NCI-H2029 (cell line): ENCODE measurements around the gene WDR6.
A peak's percentile ranks its signal among the peaks of the same experiment; 100 is the strongest.

Experiments
- DNase-seq: peaks from one replicate; lab custom pipeline; 2025; lab: John Stamatoyannopoulos, UW

The WDR6 gene

DNA sequence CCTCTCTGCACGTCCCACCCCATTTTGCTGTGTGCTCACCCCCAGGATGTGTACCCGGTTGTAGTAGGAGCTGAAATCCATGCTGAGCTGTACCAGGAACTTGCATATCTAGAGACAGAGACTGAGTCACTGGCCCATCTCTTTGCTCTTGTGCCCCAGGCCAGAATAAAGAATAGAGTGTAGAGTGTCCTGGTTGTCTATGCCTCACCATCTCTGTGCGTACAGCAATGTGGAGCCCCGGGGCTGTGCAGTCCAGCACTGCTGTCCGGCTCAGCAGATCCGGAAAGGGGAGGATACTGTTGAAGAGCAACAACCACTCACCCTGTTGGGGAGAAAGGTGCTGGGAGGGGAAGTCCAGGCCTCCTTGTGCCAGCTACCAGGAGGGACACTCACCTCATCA, 8.6 kb downstream of the WDR6 start:
- no peak for DNase-seq

DNA sequence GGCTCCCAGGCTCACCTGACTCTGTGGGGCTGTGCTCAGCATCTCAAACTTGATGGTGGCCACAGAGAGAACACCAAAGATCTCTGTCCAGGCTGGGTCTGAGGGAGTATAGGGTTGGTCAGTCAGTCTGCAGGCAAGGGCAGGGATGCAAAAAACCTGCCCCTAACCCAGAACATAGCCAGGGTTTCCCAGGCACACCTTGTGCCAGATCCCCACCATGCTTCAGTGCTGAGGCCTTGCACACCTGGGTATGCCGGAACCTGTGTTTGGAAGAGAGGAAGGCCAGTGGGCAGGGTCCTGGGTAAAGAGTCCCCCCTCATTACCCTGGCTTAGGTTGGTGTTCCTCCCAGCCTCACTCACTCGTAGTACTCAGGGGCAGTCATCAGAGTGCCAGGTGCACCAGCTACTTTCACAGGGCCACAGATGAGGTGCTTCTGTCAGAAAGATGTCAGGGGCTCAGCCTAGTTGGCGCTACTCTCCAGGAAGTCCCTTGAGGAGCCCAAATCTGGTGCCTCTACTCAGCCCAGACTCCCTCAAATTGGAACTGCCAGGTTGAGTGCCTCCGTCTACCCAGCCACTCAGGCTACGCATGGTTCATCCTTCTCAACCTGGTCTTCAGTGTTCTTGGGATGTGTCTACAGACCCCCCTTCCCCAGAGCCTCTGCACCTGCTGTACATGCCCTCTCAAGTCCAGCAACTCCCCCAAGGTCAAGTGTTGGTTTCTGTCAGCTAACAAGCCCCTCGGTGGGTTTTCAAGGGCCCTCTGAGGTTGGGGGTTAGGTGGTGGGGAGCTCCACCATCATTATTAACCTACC, 9.4 kb downstream of the WDR6 start:
- no peak for DNase-seq

DNA sequence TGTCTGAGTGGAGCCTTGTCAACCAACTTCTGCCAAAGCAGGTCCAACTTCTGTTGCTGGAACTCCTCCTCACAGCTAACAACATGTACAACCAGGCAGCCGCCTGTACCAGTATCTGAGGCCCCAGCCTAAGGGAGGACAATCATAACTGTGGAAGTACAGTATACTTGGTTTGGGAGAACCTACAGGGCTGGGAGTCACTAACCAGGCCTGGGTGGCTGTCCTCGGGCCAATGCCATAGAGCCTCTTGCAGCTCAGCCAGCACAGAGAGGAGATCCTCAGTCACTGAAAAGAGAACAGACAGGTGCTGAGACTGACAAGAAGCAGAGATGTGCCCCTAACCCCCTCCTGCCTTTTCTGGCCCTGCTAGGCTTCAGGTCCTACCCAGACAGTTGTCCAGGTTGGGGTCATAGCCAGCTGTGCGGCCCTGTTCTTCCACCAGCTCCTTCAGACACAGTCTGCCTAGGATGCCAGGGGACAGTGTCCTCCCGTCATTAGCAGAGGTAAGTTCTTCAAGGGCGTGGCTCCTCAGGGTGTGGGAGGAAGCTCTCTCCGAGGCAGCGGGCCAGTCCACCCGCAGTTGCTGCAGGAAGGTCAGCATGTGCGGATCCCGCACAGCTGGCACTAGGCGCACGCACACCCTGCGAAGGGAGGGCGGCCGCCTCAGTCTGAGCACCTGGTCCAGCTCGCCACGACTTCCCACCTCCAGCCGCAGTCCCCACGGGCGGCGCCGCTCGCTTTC, 10.2 kb downstream of the WDR6 start:
- no peak for DNase-seq

DNA sequence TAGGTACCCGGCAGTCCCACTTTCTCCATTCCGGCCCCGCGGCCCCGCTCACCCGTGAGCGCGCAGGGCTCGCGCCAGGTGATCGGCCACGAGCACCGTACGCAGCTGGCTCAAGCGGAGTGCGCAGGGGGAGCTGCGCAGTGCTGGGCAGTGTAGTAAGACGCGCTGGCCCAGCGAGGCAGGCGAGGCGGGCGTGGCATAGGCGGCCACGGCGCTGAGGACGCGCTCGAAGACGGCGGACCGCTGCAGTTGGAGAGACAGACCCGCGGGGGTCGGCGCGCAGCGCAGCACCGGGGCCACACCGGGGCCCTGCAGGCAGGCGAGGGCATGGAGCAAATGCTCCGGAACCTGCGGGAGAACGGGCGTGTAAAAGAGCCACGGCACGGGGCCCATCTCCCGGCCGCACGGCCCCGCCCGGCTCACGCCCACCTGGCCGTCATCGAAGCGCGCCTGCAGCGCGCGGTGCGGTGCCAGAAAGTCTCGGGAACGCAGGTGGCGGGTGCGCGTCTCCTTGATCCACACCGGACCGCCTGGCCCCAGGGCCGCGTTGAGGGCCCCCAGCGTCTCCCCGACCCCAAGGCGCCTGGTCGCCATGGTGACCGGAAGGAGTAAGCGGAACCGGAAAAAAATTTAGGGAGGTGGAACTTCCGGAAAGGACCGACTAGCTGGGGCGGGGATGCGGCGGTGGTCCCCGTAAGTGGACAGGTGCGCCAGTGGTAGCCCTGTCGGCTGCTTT, 10.9 kb downstream of the WDR6 start, which contains the start of gene DALRD3:
Gene DALRD3, minus strand, starts transcription at position 610 of the 736 bp plus-strand sequence. Its CDS starts 16 bp downstream, at position 594.
- peak; percentile 50 for DNase-seq

DNA sequence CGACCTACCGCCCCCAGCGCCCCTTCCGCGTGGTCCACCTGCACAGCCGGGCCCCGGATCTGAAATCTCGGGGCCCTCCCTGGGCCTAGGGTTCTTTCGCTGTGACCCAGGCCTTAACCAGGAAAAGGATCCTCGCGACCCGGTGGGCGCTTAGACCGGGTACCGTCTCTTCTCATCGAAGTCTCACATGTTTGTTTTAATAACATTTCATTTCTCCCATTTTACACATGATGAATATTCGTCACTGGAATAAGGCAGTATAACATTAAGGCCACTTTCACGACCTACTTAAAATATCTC, 11.5 kb downstream of the WDR6 start:
- DNase-seq, result no peak

DNA sequence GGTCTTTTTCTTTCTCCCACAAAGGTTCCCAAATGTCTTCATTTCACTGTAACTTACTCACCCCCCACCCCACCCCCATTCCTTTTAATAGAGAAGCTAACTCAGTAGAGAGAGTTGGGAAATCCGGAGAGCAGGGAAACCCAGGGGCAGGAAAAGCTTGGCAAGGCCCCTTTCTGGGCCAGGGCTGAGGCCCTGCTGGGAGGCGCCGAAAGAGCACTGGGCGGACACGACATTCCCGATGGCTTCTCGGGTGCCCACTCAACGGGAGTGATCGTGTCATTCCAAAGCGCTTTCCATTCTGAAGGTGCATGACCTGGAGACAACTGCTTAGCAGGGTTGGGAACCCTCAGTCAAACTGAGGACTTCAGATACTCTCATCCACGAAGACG, 12.7 kb downstream of the WDR6 start:
- no peak for DNase-seq

DNA sequence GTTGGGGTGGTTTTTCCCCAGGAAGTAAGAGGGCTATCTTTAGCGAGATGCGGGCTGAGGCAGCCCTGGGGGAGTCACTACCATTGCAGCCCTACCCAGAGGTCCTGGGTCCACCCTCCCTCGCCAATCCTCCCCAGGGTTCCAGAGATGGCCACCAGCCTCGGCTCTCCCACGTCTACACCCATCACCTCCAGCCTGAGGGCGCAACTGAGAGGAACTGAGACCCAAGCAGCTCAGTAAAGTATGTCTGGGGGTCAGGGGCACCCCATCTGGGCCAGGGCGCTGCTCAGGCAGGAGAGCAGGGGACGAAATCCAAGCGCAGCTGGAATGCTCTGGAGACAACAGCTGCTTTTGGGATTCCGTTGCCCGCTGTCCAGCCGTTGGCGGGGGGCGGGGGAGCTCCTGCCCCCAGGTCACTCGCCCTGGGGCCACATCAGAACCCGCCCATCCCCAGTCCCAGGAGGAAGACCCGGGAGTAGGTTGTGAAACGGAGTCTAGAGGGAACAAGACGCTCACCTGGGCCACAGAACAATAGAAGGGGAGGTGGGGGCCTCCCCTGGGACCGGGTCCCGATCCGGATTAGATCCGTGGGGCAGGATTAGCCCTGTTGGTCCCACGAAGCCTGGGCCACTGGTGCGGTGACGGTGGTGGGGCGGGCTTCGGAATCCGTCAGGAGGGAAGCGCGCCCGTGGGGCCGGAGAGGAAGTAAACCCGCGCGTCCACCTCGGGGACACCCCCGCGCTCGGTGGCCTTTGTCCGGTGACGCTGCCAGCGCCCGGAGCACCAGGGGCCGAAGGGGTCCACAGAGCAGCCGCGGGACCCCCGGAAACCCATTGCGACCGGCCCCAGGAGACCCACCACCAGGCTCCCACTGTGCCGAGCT, 13.4 kb downstream of the WDR6 start:
- DNase-seq, result no peak

DNA sequence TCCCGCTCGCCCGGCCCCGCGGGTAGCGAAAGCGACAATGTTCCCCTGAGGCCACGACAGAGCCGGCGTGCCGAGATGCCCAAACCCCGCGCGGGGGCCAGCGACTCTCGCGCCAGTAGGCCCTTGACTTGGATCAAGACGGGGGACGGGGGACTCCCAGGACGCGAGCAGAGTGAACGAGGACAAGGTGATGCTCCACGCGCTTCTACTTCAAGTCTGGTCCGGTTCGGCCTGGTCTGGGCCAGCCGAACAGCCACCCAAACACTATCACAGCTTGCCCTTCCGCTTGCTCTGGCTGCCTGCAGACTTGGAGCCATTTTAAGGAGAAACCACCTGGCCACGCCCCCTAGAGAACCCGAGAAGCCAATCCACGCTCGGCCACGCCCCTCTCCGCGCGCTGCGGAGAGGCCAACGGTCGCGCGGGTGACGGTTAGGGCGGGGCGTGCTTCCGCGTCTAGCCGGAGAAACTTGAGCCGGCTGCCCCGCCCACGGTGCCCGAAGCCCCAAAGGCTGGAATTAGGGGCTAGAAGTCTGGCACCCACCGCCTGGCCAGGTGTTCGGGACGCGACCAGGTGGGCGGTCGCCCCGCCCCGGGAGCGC, 14.1 kb downstream of the WDR6 start:
- peak; percentile 98 for DNase-seq

DNA sequence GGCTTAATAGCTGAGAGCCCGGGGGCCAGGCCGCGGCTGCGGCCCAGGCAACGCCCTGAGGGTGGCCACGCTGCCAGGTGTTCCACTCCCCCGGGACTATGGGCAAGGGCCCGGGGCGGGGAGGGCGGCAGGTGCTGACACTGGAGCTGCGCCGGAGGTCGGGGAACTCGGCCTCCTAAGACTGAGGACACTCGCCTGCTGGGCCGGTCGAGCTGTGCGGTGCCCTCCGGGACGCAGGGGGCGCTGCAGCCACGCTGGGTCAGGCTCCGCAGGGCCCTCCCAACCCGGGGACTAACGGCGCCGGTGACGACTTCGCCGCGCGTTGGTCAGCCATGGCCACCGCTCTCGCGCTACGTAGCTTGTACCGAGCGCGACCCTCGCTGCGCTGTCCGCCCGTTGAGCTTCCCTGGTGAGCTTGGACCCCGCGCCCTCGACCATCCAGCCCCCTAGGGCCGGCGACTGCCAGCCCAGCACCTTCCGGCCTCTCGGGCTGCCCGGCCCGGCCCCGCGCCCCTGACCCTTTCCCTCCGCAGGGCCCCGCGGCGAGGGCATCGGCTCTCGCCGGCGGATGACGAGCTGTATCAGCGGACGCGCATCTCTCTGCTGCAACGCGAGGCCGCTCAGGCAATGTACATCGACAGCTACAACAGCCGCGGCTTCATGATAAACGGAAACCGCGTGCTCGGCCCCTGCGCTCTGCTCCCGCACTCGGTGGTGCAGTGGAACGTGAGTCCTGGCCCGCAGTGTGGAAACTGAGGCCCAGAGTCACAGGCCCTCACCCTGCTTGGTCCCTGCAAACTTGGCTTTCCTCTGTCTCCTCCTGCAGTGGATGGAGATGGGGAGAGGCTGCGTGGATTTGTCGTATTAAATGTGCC, 14.9 kb downstream of the WDR6 start, which contains the start of gene NDUFAF3:
Gene NDUFAF3, plus strand, starts transcription at position 309 of the 875 bp plus-strand sequence. Its CDS starts 24 bp downstream, at position 333.
- DNase-seq, result peak; percentile 90

DNA sequence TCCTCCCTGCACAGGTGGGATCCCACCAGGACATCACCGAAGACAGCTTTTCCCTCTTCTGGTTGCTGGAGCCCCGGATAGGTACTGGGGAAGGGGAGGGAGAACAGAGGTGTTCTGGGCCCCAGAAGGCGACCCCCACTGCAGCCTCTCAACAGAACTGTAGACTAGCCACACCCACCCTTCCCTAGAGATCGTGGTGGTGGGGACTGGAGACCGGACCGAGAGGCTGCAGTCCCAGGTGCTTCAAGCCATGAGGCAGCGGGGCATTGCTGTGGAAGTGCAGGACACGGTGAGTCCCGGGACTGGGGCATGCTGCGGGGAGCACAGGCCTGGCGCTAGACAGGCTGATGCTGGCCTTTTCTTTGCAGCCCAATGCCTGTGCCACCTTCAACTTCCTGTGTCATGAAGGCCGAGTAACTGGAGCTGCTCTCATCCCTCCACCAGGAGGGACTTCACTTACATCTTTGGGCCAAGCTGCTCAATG, 15.5 kb downstream of the WDR6 start:
- DNase-seq, result no peak

DNA sequence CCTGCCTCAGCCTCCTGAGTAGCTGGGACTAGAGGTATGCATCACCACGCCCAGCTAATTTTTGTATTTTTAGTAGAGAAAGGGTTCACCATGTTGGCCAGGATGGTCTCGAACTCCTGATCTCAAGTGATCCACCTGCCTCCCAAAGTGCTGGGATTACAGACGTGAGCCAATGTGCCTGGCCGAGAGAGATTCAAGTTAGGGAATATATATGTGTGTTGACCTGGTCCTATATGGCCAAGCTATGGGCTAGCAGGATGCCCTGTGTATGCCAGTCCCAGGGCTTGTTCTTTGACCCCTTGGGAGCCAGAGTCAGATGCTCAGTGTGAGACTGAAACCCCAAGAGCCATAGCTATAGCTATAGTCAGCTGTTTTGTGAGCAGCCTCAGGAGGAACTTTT, 16.6 kb downstream of the WDR6 start:
- DNase-seq, result no peak

DNA sequence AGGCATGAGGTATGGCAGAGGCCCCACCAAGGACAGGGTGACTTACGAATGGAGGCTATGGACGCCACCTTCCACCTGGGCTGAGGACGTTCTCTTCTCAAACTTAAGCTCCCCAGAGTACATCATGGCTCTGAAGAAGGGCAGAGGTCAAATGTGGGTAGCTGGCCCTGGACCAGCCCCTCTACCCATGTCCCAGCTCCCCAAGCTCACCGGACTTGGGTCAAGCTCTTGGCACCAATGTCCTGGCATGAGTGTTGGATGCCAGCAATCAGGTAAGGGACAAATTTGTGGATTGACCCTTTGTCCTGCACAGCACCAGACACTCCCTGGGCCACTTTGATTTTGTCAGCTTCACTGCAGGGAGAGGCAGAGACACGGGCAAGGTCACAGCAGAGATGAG, 17.3 kb downstream of the WDR6 start:
- no peak for DNase-seq

DNA sequence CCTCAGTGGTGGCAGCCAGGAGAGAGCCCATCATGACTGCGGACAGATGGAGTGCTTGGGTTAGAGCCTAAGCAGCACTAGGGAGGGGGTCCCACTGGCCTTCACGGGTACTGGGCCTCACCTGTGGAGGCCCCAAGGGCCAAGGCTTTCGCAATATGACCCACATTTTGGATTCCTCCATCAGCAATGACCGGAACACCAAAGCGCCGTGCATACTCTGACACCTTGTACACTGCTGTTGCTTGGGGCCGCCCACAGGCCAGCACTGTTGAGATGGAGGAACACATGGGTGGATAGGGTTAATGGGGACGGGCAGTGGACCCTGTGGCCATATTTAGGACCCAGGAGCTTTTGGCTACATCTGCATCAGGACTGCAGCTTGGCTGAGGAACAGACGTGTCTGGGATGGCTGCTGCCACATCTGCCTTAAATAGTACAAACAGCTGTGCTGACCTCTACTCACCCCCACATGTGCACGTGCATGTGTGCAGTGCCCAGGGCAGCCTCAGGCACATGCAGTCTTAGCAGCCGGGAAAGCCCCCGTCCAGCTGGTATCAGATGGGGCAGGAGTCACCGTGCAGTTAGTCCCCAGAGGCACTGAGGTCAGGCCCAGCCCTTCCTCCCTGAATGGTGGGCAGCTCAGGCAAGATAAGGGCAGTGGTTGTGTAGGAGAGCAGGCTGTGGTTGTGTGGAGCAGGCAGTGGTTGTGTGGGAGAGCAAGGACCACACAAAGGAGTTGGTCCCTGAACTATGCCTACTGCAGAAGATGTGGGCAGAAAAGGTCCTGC, 18.0 kb downstream of the WDR6 start:
- DNase-seq, result no peak

DNA sequence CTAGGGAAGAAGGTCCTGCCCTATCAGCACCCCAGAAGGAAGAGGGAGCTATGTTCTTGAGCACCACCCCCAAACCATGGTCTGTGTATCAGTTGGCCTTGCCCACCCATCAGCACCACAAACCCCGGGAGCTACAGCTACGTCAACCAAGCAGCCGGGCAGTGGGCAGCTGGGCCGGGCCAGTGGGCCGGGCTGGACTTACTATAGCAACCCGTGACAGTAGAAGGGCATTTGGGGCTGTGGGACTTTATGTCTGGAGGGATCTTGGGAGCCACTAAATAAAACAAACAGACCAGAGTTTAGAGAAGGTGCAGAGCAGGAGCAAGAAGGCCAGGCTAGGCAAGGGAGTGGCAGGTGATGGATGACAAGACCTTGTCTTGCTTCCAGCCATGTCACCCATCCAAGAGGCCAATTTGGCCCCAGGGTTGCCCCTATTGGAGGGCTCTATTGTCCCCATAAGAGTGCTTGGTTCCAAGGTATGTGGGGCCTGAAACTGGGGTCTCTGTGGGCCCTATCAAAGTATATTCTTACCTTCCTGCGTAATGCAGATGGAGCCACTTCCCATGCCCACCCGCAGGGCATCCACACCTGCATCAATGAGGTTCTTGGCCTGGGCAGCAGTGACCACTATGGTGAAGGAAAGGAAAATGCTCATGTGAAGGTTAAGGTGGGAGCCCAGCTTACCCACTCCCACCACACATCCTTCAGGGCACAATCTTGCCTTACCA, 18.8 kb downstream of the WDR6 start:
- no peak for DNase-seq

DNA sequence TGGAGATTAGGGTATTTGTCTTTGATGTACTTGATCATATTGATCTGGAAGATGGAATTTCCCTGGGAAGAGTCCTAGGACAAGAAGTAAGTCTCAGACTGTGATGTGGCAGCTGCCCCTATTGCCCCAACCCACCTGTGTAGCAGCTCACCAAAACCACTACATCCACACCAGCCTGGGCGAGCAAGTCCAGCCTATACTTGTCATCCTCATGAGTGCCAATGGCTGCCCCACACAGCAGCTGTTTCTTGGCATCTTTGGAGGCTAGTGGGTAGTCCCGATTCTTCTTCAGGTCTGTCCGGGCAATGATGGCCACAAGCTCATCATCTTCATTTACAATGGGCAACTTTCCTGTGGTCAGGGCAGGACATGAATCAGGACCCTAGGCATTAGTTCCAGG, 19.3 kb downstream of the WDR6 start:
- no peak for DNase-seq

DNA sequence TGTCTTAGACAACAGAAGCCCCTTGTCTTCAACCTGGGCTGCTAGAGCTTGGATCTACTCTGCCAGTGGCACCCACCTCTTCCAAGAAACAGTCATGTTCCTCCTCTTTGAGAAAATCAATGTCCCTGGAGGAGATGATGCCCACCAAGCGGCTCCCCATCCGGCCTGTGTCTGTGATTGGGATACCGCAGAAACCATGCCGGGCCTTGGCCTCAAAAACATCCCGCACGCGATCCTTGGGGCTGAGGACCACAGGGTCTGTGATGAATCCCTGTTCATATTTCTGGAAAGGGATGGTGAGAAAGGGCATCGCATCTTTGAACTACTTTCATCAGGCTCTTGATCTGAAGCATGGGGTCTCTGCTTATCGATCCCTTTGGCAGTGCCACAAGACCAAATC, 20.4 kb downstream of the WDR6 start:
- DNase-seq, result no peak

DNA sequence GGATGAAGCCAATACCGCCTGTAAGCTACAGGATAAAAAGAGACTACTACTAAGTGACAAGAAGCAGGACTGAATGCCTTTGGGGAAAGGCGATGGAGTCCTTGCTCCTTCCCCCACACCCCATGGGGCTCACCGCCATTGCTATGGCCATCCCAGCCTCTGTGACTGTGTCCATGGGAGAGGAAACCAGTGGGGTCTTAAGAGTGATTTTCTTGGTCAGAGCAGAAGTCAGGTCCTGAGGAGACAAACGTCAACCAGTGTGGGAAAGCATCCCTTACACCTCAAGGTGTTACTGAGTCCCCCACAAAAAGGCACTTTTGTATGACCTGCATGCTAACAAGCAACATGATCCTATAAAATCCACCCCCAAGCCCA, 21.1 kb downstream of the WDR6 start:
- DNase-seq, result no peak

DNA sequence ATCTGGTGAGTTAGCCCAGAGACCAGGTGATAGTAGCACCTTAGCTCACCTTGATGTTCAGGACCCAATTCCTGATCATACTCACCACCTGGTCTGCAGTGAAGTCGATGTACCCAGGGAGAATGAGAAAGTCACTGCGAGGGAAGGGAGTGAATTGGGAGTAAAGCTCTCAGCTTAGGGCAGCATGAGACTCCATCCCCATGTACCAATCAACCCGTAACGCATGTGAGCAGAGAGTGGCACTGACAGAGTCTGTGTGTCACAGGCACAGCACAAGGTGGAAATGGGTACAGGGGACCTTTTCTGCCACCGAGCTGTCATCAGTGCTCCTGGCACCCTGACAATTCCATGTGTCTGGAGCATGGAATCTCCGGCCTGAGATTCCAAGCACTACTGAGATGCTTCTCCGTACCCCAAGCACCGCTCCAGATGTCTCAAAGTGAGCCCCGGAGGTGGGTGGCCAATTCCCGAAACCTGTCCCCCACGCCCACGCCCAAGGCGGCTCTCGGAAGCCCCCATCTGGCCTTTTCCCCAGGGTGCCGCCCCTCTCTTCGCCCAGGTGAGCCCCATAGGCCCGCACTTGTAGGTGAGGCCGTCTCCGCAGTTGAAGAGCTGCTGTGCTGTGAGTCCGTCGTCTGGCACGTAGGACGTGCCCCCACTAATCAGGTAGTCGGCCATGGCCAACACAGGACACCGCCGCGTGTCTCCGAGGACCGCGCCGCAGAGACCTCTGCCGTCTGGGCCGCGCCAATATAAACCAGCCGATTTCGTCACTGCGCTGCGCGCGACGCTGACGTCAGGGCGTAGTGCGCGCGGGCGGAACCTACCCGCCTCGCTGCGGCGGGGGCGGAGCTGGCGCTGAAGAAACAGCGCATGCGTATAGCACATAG, 21.7 kb downstream of the WDR6 start, which contains the start of gene IMPDH2:
Gene IMPDH2, minus strand, starts transcription at position 726 of the 890 bp plus-strand sequence. Its CDS starts 48 bp downstream, at position 678.
- peak; percentile 88 for DNase-seq
